Measurements from ENCODE around the gene CSN2.
"Not testable (repeated sequence)": the region's sequence is repeated elsewhere in the genome, so short reads cannot be mapped to it uniquely, and the experiment has no call there.

The CSN2 gene

DNA sequence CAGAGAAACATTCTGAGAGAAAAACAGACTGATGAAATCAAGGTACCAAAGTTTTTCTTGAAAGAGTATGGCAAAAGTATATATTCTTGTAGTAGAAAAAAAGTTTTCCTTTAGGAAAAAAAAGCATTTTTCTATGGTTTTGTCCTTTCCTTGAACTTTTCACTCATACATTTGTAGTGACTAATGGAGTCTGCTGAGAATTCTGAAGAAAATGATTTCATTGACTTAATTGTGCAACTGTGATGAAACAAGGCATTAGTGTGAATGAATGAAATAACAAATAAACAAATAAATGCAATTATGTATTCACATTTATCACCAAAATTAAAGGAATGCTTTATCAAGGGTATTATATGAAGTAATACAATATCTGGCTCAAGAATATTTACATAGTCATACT lies 29.0 kb downstream of the CSN2 start:
- no peak for DNase-seq
- TF ChIP-seq GATA1 (IDR thresholded peaks at IDR 0.05; ENCODE audit: low read depth, low read length) (no peak), POLR2A (IDR thresholded peaks at IDR 0.05; ENCODE audit: low read length) (no peak)

DNA sequence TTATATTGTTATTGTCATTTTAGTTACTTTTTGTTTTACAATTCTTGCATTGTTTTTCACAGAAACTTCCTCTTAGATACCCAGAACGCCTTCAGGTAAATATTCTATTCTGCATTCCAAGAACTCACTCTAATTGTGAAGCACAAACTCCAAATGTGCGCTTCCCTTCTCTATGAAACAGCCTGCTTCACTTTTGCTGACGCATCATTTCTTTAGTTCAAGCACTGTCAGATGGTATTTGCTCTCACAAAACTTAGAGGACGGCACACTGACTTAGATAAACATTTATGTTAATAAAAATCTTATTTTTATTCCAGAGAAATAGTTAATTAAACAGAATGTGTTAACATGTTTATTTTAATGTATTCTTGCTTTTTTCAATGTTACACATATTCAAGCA lies 31.4 kb downstream of the CSN2 start:
- DNase-seq: no peak
- no peak for TF ChIP-seq GATA1 (IDR thresholded peaks at IDR 0.05; ENCODE audit: low read depth, low read length)
- no peak for TF ChIP-seq POLR2A (IDR thresholded peaks at IDR 0.05; ENCODE audit: low read length)

DNA sequence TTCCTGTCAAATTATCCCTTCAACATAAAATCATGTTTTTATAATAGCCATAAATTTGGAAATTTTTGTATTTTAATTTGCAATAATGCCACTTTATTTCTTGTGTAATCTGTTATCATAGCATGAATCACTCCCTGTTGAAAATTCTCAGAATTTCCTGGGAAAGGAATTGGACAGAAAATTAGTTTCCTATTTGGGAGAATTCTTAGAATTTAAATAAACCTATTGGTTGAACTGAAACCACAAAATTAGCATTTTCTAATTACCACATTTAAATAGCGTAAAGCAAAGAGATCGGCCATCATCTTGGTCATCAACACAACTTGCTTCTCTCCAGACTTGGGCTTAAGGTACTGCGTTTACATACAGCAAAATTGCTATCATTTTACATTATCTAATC lies 34.8 kb downstream of the CSN2 start, which contains the start of gene CSN1S1:
Gene CSN1S1 (plus strand): TSS at position 301 of the 400 bp plus-strand sequence. CDS start 1,488 bp downstream, outside the sequence.
- TF ChIP-seq POLR2A (IDR thresholded peaks at IDR 0.05; ENCODE audit: low read length) (no peak), GATA1 (IDR thresholded peaks at IDR 0.05; ENCODE audit: low read depth, low read length) (no peak)
- no peak for DNase-seq

- not testable (repeated sequence) for DNase-seq
These were observed 41.6 kb downstream of the CSN2 start for GRCh38 chr4:69923782-69924410.

GRCh38 chr4:69920874-69921273 lies 44.7 kb downstream of the CSN2 start:
- DNase-seq: no peak
- TF ChIP-seq POLR2A (IDR thresholded peaks at IDR 0.05; ENCODE audit: low read length) (no peak), GATA1 (IDR thresholded peaks at IDR 0.05; ENCODE audit: low read depth, low read length) (no peak)

DNA sequence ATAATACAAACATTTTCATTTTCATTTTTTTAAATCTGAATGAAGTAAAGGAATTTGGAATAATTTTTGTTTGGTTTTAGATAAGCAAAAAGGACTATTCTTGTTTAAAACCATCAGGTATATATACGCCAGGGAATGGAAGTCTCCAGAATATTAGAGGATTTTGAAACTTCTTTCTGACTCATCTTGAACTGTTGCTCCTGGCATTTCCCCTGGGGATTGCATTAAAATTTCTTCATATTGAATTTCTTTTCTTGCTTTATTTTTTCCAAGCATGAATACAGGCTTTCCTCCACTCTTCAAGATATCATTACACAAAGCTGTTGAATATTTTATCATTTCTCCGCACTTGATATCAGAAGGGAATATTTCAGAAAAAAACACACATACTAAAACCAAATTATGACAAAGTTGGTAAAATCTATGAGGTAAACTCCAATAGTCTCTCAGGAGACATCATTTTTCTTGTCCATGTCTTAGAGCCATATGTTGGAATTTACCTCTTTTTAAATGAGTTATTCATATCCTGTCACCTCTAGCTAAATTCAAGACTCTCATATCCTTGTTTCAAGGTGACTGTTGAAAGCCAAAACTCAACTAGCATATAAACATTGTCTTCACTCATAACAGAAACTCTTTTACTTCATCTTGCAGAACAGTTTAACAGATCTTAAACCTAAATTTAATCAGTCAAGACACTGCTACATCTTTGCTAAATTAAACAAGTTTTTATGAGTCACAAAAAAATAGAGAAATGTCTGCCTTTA lies 55.3 kb downstream of the CSN2 start:
- TF ChIP-seq POLR2A (IDR thresholded peaks at IDR 0.05; ENCODE audit: low read length): no peak
- no peak for TF ChIP-seq GATA1 (IDR thresholded peaks at IDR 0.05; ENCODE audit: low read depth, low read length)
- no peak for DNase-seq

DNA sequence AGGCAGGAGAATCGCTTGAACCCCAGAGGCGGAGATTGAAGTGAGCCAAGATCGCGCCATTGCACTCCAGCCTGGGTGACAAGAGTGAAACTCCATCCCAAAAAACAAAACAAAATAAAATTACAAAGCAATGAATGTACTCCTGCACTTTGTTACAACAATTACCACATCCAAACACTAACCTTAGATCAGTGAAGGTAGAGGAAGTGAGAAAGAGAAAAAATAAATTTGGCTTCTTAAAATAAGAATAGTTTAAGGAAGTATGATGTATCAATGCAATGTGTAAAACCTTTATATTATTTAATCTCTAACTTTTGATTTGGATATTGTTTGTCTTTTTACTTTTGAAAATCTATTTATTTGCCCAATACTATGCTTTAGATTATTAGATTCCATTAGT lies 56.3 kb downstream of the CSN2 start:
- TF ChIP-seq GATA1 (IDR thresholded peaks at IDR 0.05; ENCODE audit: low read depth, low read length): no peak
- TF ChIP-seq POLR2A (IDR thresholded peaks at IDR 0.05; ENCODE audit: low read length): no peak
- no peak for DNase-seq

GRCh38 chr4:69907151-69907550 lies 58.4 kb downstream of the CSN2 start:
- no peak for DNase-seq
- TF ChIP-seq GATA1 (IDR thresholded peaks at IDR 0.05; ENCODE audit: low read depth, low read length) (no peak), POLR2A (IDR thresholded peaks at IDR 0.05; ENCODE audit: low read length) (no peak)
